T-helper 17 cell (primary cell): ENCODE results near the gene SPOCK1. TPM values are rescaled to one million over a fixed set of nuclear protein-coding genes. Genes with fewer than 3 reads are reported as not detected.
"Not testable (repeated sequence)": the region's sequence is repeated elsewhere in the genome, so short reads cannot be mapped to it uniquely, and the experiment has no call there.

Experiments used
- ATAC-seq: fragments of 150-1000 bp; cut with Tn5 transposase; 2 replicates; pipeline ENCODE4 v1.10.0; 2021; ENCODE audit warnings: mild to moderate bottlenecking, moderate library complexity
- DNase-seq, 3 donors: peaks; one replicate each; pipeline versions ENCODE4 v3.0.0 to v3.0.0-alpha.2; 2020 to 2021
- H3K9me3 ChIP-seq: one replicate; pipeline ENCODE4 v1.7.0; 2013; ENCODE audit warnings: low read length, mild to moderate bottlenecking; ENCODE audit not compliant: control insufficient read depth, poor library complexity, severe bottlenecking
- H3K27ac Mint-ChIP-seq: one replicate; pipeline ENCODE4 v1.8.0; 2022; ENCODE audit warnings: mild to moderate bottlenecking, moderate library complexity, mixed read lengths
- H3K27me3 Mint-ChIP-seq: one replicate; pipeline ENCODE4 v1.8.0; 2022; ENCODE audit warnings: mixed read lengths
- H3K36me3 Mint-ChIP-seq: one replicate; pipeline ENCODE4 v1.8.0; 2022; ENCODE audit warnings: low read depth, mixed read lengths
- H3K4me1 Mint-ChIP-seq: one replicate; pipeline ENCODE4 v1.8.0; 2022; ENCODE audit warnings: mild to moderate bottlenecking, mixed read lengths
- H3K4me3 Mint-ChIP-seq: one replicate; pipeline ENCODE4 v1.8.0; 2022; ENCODE audit warnings: mild to moderate bottlenecking, moderate library complexity, mixed read lengths
- total RNA-seq, 4 donors: library from RNA in 2 of 4; stranded (reverse) in 2 of 4; gene quantifications; one replicate each; pipeline ENCODE4 v1.2.3 and lab custom pipeline; 2022 to 2026

Gene SPOCK1
- not detected for total RNA-seq
- total RNA-seq (lab: John Stamatoyannopoulos, UW) = 0 to 0.08 reads per million in 2 donors

DNA sequence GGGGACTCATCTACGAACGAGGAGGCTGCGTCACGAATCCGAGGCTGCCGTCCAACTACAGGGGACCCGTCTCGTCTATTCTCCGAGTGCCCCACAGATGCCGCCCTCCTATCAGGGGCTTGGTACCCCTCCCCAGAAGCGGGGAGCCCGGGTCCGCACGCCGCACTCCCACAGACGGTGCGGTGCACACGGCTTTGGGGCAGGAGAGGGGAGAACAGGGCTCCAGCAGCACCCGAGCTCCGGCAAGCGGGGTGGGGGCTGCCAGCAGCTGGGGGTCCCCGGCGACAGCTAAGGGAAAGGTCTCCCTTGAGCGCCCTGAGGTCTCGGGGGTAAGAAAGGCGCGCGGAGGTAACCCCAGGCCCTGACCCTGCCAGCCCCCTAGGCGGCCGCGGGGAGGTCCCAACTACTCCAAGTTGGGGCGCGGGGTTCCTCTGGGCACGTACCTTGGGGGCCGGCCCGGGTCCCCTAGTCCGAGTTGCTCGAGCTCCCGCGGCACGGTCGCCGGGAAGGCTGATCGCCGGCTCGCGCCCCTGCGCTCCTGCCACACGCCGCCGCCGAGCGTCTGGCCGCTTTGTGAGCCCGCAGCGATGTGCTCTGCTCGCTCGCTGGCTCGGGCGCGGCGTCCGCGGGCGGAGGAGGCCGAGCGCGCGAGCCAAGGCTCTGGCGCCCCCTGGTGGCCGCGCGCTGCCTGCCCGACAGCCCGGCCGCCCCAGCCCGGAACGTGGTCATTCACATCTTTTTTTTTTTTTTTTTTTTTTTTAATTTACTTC is at the start of gene SPOCK1:
TSS of gene SPOCK1 (minus strand) at position 591 of the 770 bp plus-strand sequence.
- DNase-seq = peak; percentile 33 to 54 (median 48)
- no peaks in the 10 kb centered on the region for H3K4me1 Mint-ChIP-seq
- H3K9me3 ChIP-seq = no peaks in the 10 kb centered on the region
- H3K27me3 Mint-ChIP-seq = peaks cover 30% of the 10 kb centered on the region
- H3K27ac Mint-ChIP-seq = no peak within 1 kb of the TSS
- peak; percentile 79 for ATAC-seq
- H3K36me3 Mint-ChIP-seq = no peaks in the 10 kb centered on the region
- H3K4me3 Mint-ChIP-seq = peak within 1 kb of the TSS; percentile 43

DNA sequence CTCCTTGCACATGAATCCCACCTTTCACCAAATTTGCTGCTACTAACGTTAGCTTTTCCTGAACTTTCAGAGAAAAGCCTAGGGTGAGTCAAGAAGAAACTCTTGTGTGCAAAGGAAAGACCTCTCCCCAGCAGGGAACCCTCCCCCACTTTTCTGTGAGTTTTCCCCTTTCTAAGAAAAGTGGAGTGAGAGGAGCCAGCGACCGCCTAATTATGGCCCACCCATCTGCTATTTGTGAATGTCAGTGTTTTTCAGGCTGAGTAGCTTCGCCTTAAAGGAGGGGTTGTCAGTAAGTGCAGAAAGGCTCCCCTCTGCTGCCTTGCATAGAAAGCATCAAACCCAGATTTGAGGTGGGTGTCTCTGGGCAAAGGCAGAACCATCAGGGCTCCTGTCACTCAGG is 46.8 kb upstream of the SPOCK1 start:
- no peak overlapping the region for H3K4me3 Mint-ChIP-seq
- no peaks in the 10 kb centered on the region for H3K36me3 Mint-ChIP-seq
- H3K4me1 Mint-ChIP-seq = no peaks in the 10 kb centered on the region
- H3K9me3 ChIP-seq = no peaks in the 10 kb centered on the region
- H3K27ac Mint-ChIP-seq = no peak overlapping the region
- DNase-seq (no peak), ATAC-seq (no peak)
- H3K27me3 Mint-ChIP-seq = peaks cover 6% of the 10 kb centered on the region

DNA sequence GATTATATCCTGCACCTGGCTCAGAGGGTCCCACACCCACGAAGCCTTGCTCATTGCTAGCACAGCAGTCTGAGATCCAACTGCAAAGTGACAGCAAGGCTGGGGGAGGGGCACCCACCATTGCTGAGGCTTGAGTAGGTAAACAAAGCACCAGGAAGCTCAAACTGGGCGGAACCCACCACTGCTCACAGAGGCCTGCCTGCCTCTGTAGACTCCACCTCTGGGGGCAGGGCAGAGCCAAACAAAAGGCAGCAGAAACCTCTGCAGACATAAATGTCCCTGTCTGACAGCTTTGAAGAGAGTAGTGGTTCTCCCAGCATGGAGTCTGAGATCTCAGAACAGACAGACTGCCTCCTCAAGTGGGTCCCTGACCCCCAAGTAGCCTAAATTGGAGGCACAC is 36.3 kb upstream of the SPOCK1 start:
- not testable (repeated sequence) for H3K9me3 ChIP-seq, H3K27me3 Mint-ChIP-seq, H3K4me3 Mint-ChIP-seq, ATAC-seq, H3K36me3 Mint-ChIP-seq, DNase-seq, H3K4me1 Mint-ChIP-seq, H3K27ac Mint-ChIP-seq

DNA sequence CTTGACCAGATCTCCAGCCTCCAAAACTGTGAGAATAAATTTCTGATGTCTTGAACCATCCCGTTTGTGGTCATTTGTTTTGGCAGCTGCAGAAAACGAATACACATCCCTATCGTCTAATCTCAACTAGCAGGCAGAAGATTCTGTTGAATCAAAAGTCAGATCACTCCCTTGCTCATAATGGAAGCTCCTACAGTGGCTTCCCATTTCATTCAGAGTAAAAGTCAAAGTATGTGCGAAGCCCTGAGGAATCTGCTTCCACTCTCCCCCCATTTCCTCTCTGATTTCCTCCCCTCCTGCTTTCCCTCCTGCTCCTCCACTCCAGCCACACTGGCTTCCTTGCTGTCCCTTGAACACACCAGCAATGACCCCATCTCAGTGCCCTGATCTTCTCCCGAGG is 34.8 kb upstream of the SPOCK1 start:
- H3K36me3 Mint-ChIP-seq = no peaks in the 10 kb centered on the region
- no peak overlapping the region for H3K27ac Mint-ChIP-seq
- no peaks in the 10 kb centered on the region for H3K4me1 Mint-ChIP-seq
- H3K4me3 Mint-ChIP-seq = no peak overlapping the region
- ATAC-seq (no peak), DNase-seq (no peak)
- H3K9me3 ChIP-seq = no peaks in the 10 kb centered on the region
- peaks cover 6% of the 10 kb centered on the region for H3K27me3 Mint-ChIP-seq

DNA sequence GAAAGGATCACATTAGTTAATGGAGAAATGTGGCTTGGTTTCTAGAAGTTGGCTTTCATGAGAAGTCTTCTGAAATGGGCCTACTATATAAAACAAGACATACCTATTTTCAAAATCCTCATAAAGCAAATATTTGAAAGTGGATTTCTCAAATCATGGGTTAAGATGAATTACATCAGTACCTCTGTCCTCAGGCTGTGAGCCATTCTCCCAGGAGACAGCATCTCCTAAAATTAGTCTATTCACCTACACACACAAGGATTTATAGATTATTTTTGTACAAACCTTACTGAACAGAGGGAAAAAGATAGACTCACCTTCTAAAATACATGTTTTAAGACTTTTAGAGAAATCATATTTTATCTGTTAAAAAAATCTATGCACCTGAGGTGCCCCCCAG is 32.1 kb upstream of the SPOCK1 start:
- H3K27ac Mint-ChIP-seq = no peak overlapping the region
- H3K27me3 Mint-ChIP-seq = peaks cover 5% of the 10 kb centered on the region
- ATAC-seq (no peak), DNase-seq (no peak)
- H3K9me3 ChIP-seq = no peaks in the 10 kb centered on the region
- no peak overlapping the region for H3K4me3 Mint-ChIP-seq
- no peaks in the 10 kb centered on the region for H3K36me3 Mint-ChIP-seq
- no peaks in the 10 kb centered on the region for H3K4me1 Mint-ChIP-seq

DNA sequence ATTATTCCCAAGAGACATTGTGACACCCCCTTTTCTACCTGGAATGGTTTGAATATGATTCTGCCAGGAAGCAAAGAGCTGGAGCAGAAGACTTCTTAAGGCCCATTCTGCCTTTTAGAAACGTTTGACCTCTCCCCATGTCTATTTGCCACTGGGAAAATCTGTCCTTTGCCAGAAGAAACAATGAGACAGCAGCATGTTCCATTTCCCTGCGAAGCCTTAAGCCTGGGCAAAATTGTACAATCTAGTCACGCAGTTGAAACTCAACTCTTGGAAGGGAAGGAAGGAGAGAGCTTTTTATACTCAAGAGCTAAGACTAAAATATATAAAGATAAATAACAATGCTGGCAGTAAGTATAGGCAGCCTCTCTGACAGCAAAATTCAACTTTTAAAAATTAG is 22.1 kb upstream of the SPOCK1 start:
- DNase-seq (no peak), ATAC-seq (no peak)
- Mint-ChIP-seq H3K36me3 (no peaks in the 10 kb centered on the region), H3K4me1 (no peaks in the 10 kb centered on the region), H3K27me3 (peaks cover 27% of the 10 kb centered on the region), H3K4me3 (no peak overlapping the region), H3K27ac (no peak overlapping the region)
- H3K9me3 ChIP-seq = no peaks in the 10 kb centered on the region

DNA sequence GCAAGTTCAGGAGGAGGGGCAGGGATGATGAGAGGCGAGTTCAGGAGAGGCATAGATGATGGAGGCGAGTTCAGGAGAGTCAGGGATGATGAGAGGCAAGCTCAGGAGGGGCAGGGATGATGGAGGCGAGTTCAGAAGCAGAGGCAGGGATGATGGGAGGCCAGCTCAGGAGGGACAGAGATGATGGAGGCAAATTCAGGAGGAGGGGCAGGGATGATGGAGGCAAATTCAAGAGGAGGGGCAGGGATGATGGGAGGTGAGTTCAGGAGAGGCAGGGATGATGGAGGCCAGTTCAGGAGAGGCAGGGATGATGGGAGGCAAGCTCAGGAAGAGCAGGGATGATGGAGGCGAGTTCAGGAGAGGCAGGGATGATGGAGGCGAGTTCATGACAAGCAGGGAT is 17.8 kb upstream of the SPOCK1 start:
- Mint-ChIP-seq H3K27ac (no peak overlapping the region), H3K27me3 (peaks cover 17% of the 10 kb centered on the region), H3K4me1 (no peaks in the 10 kb centered on the region), H3K4me3 (no peak overlapping the region), H3K36me3 (no peaks in the 10 kb centered on the region)
- no peak for ATAC-seq
- no peaks in the 10 kb centered on the region for H3K9me3 ChIP-seq
- no peak for DNase-seq

DNA sequence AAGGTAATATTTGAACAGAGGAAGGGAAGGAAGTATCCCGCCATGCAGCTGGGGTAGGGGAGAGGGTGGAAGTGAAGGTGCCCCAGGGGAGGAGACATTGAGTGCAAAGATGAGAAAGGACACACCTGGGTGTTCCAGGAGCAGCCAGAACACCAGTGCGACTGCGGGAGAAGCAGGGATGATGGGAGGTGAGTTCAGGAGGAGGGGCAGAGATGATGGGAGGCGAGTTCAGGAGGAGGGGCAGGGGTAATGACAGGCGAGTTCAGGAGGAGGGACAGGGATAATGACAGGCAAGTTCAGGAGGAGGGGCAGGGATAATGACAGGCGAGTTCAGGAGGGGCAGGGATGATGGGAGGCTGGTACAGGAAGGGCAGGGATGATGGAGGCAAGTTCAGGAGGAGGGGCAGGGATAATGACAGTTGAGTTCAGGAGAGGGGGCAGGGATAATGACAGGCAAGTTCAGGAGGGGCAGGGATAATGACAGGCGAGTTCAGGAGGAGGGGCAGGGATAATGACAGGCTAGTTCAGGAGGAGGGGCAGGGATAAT is 17.2 kb upstream of the SPOCK1 start:
- no peaks in the 10 kb centered on the region for H3K36me3 Mint-ChIP-seq
- no peak for ATAC-seq
- H3K27me3 Mint-ChIP-seq = peaks cover 16% of the 10 kb centered on the region

DNA sequence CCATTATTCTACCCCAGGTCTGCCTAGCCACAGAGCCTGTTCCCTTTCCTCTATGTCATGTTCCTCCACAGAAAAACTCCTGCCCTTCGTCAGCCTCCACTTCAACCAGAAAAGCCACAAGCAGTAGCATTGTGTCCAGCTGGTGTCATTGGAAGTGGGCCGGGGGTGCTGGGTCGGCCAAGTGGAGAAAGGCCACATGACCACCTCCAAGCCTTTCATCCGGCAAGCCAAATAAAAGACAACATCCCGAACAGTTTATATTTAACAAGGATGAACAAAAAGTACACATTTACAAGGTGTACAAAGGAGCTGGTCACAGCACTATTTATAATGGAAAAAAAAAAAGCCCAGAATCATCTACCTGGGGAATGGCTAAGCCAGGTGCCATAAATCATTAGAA is 16.1 kb upstream of the SPOCK1 start:
- DNase-seq (no peak), ATAC-seq (no peak)
- H3K27me3 Mint-ChIP-seq = peaks cover 14% of the 10 kb centered on the region
- H3K4me1 Mint-ChIP-seq = no peaks in the 10 kb centered on the region
- H3K4me3 Mint-ChIP-seq = no peak overlapping the region
- H3K9me3 ChIP-seq = no peaks in the 10 kb centered on the region
- H3K36me3 Mint-ChIP-seq = no peaks in the 10 kb centered on the region
- no peak overlapping the region for H3K27ac Mint-ChIP-seq

More for the DNA sequence above, 17.2 kb upstream of the SPOCK1 start:
- H3K9me3 ChIP-seq = no peaks in the 10 kb centered on the region
- no peak for DNase-seq
- Mint-ChIP-seq H3K27ac (no peak overlapping the region), H3K4me3 (no peak overlapping the region), H3K4me1 (no peaks in the 10 kb centered on the region)

DNA sequence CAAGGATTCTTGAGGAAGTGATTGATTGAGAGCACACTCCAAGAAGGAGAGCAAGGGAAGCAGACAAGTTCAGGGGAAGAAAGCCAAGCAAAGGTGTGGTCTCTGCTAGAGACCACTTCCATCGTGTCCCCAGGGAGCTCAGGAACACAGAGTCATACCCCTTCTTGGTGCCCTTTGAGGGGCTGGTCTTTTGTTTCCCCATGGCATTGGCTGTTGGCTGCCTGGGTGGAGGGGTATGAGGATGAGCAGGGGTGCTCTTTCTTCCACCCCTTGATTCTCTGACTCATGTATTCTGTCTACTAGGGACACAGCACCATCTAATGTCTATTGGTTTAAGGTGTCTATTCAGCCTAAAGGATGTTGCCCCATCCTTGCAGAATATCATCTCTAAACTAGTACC is 11.5 kb upstream of the SPOCK1 start:
- Mint-ChIP-seq H3K4me3 (no peak overlapping the region), H3K27ac (no peak overlapping the region), H3K36me3 (no peaks in the 10 kb centered on the region), H3K4me1 (no peaks in the 10 kb centered on the region), H3K27me3 (peaks cover 25% of the 10 kb centered on the region)
- no peak for DNase-seq
- no peaks in the 10 kb centered on the region for H3K9me3 ChIP-seq
- no peak for ATAC-seq

DNA sequence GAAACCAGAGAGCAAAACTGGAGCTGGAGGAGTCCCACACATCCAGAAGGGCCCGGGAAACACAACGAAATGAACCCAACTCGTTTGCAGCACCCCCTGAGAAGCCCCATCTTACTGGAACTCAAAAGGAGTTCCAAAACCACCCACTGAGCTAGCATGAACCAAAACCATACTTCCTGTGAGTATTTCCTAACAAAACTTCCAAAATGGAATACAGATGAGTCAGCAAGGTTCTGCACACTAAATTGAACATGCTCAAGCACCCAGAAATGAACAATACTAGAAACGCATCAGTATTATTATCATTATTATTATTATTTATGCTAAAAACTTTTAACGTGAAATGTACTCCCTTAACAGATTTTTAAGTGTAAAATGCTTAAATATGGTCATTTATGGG is 8.0 kb upstream of the SPOCK1 start:
- Mint-ChIP-seq H3K4me1 (no peaks in the 10 kb centered on the region), H3K27me3 (peaks cover 26% of the 10 kb centered on the region), H3K36me3 (no peaks in the 10 kb centered on the region), H3K4me3 (no peak overlapping the region), H3K27ac (no peak overlapping the region)
- DNase-seq = no peak
- H3K9me3 ChIP-seq = no peaks in the 10 kb centered on the region
- ATAC-seq = no peak

DNA sequence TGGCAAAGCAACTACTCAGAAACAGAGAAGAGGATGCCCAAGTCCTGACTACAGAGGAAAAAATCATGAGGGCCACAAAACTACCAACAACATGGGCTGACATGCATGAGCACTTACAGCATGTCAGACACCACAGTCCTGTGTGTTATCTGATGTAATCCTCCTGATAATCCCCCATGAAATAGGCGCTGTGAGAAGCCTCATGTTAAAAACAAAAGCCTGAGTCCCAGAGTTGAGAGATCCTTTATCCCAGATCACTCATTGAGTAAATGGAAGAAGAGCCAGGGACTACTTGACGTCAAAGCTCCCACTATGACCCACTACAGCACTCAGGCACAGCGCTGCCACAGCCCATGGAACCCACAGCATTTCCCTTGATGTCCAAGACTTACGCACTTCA is 7.2 kb upstream of the SPOCK1 start:
- peaks cover 26% of the 10 kb centered on the region for H3K27me3 Mint-ChIP-seq
- no peaks in the 10 kb centered on the region for H3K36me3 Mint-ChIP-seq
- DNase-seq (no peak), ATAC-seq (no peak)
- H3K9me3 ChIP-seq = no peaks in the 10 kb centered on the region
- H3K27ac Mint-ChIP-seq = no peak overlapping the region
- H3K4me1 Mint-ChIP-seq = no peaks in the 10 kb centered on the region
- no peak overlapping the region for H3K4me3 Mint-ChIP-seq

DNA sequence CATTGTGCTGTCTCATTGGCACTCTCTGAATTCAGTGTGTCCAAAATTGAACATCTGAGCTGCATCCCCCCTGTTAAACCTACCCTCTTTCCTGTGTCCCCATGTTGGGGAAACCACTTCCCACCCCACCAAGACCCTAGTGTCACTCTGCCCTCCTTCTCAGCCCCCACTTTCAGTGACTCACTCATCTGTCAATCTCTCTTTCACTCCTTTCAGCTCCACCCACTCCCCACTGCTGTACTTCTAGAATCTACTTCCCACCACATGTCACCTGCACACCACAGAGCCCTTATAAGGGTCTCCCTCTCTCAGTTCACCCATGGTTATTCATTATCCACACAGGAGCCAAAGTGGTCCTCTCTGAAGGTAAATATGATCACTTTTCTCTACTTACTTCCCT is 5.8 kb upstream of the SPOCK1 start:
- Mint-ChIP-seq H3K27ac (no peak overlapping the region), H3K27me3 (peaks cover 21% of the 10 kb centered on the region), H3K36me3 (no peaks in the 10 kb centered on the region), H3K4me1 (no peaks in the 10 kb centered on the region), H3K4me3 (no peak overlapping the region)
- DNase-seq (no peak), ATAC-seq (no peak)
- no peaks in the 10 kb centered on the region for H3K9me3 ChIP-seq

DNA sequence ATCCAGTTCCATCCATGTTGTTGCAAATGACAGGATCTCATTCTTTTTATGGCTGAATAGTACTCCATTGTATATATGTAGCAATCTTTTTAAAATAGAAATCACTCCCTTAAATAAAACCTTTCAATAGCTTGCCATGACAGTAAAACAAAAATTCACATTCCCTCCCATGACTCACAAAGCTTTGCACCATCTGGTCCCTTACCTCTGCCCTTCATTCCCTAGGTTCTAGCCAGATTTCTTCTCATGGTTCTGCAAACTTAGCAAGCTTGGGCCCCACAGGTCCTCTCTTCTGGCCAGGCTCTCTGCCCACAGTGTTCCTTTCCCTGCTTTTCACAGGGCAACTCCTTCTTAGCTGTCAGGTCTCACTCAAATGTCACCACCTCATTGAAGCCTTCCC is 4.3 kb upstream of the SPOCK1 start:
- DNase-seq (no peak), ATAC-seq (no peak)
- Mint-ChIP-seq H3K36me3 (no peaks in the 10 kb centered on the region), H3K4me3 (no peak overlapping the region), H3K27ac (no peak overlapping the region), H3K4me1 (no peaks in the 10 kb centered on the region), H3K27me3 (peaks cover 16% of the 10 kb centered on the region)
- no peaks in the 10 kb centered on the region for H3K9me3 ChIP-seq
